22Rv1 (cell line): ENCODE measurements around the gene ORM1.

Source experiments
- CTCF ChIP-seq: fragments of 450-650 bp; IDR thresholded peaks from 2 replicates; pipeline ENCODE4 v1.5.1; 2017; ENCODE audit warnings: mild to moderate bottlenecking
- ZFX ChIP-seq: fragments of 450-650 bp; IDR thresholded peaks from 2 replicates; pipeline ENCODE4 v1.6.1; 2017; ENCODE audit warnings: antibody characterized with exemption, borderline replicate concordance

GRCh38 chr9:114287001-114287762, 35.7 kb upstream of the ORM1 start:
- TF ChIP-seq CTCF (no peak), ZFX (no peak)
